OCI-LY1 (cell line): ENCODE measurements around the gene GABBR2.

Experiments used
- H2AFZ ChIP-seq: fragments of 200-600 bp; sonication (generic), shearing (Covaris generic); 2 replicates; pipeline ENCODE4 v1.6.0; 2014; ENCODE audit warnings: antibody characterized with exemption, mild to moderate bottlenecking, low read length
- H3F3A ChIP-seq: fragments of 200-600 bp; sonication (generic), shearing (Covaris generic); 2 replicates; pipeline ENCODE4 v1.6.0; 2014; ENCODE audit warnings: mild to moderate bottlenecking, antibody characterized with exemption, low read length, moderate library complexity; ENCODE audit not compliant: insufficient read depth
- H3K27ac ChIP-seq: fragments of 200-600 bp; sonication (generic); 2 replicates; pipeline ENCODE4 v1.5.1; 2014; ENCODE audit warnings: low read length, mixed run types, mild to moderate bottlenecking, low read depth; ENCODE audit not compliant: poor library complexity, severe bottlenecking
- H3K27me3 ChIP-seq: fragments of 200-600 bp; sonication (generic); 2 replicates; pipeline ENCODE4 v1.6.0; 2014; ENCODE audit warnings: antibody characterized with exemption, mild to moderate bottlenecking, low read length, moderate library complexity; ENCODE audit not compliant: insufficient read depth
- H3K36me3 ChIP-seq: fragments of 200-600 bp; sonication (generic); 2 replicates; pipeline ENCODE4 v1.6.1; 2014; ENCODE audit warnings: mild to moderate bottlenecking, antibody characterized with exemption, low read length, moderate library complexity, mixed read lengths; ENCODE audit not compliant: insufficient read depth
- H3K4me1 ChIP-seq: fragments of 200-600 bp; sonication (generic); 2 replicates; pipeline ENCODE4 v1.5.1; 2014; ENCODE audit warnings: mild to moderate bottlenecking, low read length, moderate library complexity; ENCODE audit not compliant: insufficient read depth, severe bottlenecking
- H3K4me2 ChIP-seq: fragments of 200-600 bp; sonication (generic), shearing (Covaris generic); 2 replicates; pipeline ENCODE4 v1.6.1; 2014; ENCODE audit warnings: low read length
- H3K4me3 ChIP-seq: fragments of 200-600 bp; sonication (generic); 2 replicates; pipeline ENCODE4 v1.5.1; 2014; ENCODE audit warnings: low read length, low read depth, mild to moderate bottlenecking, mixed read lengths; ENCODE audit not compliant: poor library complexity, severe bottlenecking
- H3K79me2 ChIP-seq: fragments of 200-600 bp; shearing (Covaris generic); 2 replicates; pipeline ENCODE4 v1.6.1; 2016; ENCODE audit warnings: mixed run types, low read length, mixed read lengths; ENCODE audit not compliant: insufficient read depth
- H3K9ac ChIP-seq: fragments of 200-600 bp; sonication (generic), shearing (Covaris generic); 2 replicates; pipeline ENCODE4 v1.6.1; 2014; ENCODE audit warnings: mild to moderate bottlenecking, low read length, mixed read lengths
- H3K9me2 ChIP-seq: fragments of 200-600 bp; sonication (generic), shearing (Covaris generic); 2 replicates; pipeline ENCODE4 v1.6.1; 2014; ENCODE audit warnings: low read depth, mild to moderate bottlenecking, low read length, mixed read lengths
- H3K9me3 ChIP-seq: fragments of 200-600 bp; shearing (Covaris generic); 2 replicates; pipeline ENCODE4 v1.6.1; 2014; ENCODE audit warnings: low read length, mixed read lengths
- H4K20me1 ChIP-seq: fragments of 200-600 bp; sonication (generic), shearing (Covaris generic); 2 replicates; pipeline ENCODE4 v1.6.0; 2016; ENCODE audit warnings: mild to moderate bottlenecking, low read length; ENCODE audit not compliant: insufficient read depth
- CTCF ChIP-seq: fragments of 200-600 bp; sonication (generic), shearing (Covaris generic); IDR thresholded peaks from 2 replicates; pipeline ENCODE4 v1.5.1; 2017; ENCODE audit warnings: mild to moderate bottlenecking, antibody characterized with exemption, low read length, moderate library complexity, mixed read lengths
- EZH2 ChIP-seq: fragments of 200-600 bp; sonication (generic), shearing (Covaris generic); IDR thresholded peaks from 2 replicates; pipeline ENCODE4 v1.8.0; 2017; ENCODE audit warnings: borderline replicate concordance, mixed run types, mild to moderate bottlenecking, antibody characterized with exemption, low read length, moderate library complexity, mixed read lengths

Gene GABBR2

GRCh38 chr9:98602839-98603500 is 105.8 kb downstream of the GABBR2 start:
- H3K4me2 ChIP-seq, result no peak overlapping the region
- H3K4me3 ChIP-seq, result no peak overlapping the region
- H2AFZ ChIP-seq, result no peak overlapping the region
- no peaks in the 10 kb centered on the region for H3F3A ChIP-seq
- no peaks in the 10 kb centered on the region for H3K4me1 ChIP-seq
- no peaks in the 10 kb centered on the region for H3K36me3 ChIP-seq
- H3K79me2 ChIP-seq, result no peaks in the 10 kb centered on the region
- no peaks in the 10 kb centered on the region for H4K20me1 ChIP-seq
- no peak for TF ChIP-seq CTCF
- no peak for TF ChIP-seq EZH2
- no peaks in the 10 kb centered on the region for H3K9me3 ChIP-seq
- no peaks in the 10 kb centered on the region for H3K27me3 ChIP-seq
- no peaks in the 10 kb centered on the region for H3K9me2 ChIP-seq
- no peak overlapping the region for H3K27ac ChIP-seq
- no peak overlapping the region for H3K9ac ChIP-seq

GRCh38 chr9:98600631-98601030 is 108.1 kb downstream of the GABBR2 start:
- TF ChIP-seq CTCF (no peak), EZH2 (no peak)
- Histone ChIP-seq H3K27me3 (no peaks in the 10 kb centered on the region), H3K27ac (no peak overlapping the region), H3K9ac (no peak overlapping the region), H3F3A (no peaks in the 10 kb centered on the region), H4K20me1 (no peaks in the 10 kb centered on the region), H3K36me3 (no peaks in the 10 kb centered on the region), H2AFZ (no peak overlapping the region), H3K79me2 (no peaks in the 10 kb centered on the region), H3K9me2 (no peaks in the 10 kb centered on the region), H3K4me3 (no peak overlapping the region), H3K4me2 (no peak overlapping the region), H3K4me1 (no peaks in the 10 kb centered on the region), H3K9me3 (no peaks in the 10 kb centered on the region)

GRCh38 chr9:98599566-98600216 is 109.0 kb downstream of the GABBR2 start:
- Histone ChIP-seq H3K4me3 (no peak overlapping the region), H2AFZ (no peak overlapping the region), H3F3A (no peaks in the 10 kb centered on the region), H3K4me1 (no peaks in the 10 kb centered on the region), H3K79me2 (no peaks in the 10 kb centered on the region), H3K9me3 (no peaks in the 10 kb centered on the region), H3K27ac (no peak overlapping the region), H4K20me1 (no peaks in the 10 kb centered on the region), H3K4me2 (no peak overlapping the region), H3K27me3 (no peaks in the 10 kb centered on the region), H3K9me2 (no peaks in the 10 kb centered on the region), H3K36me3 (no peaks in the 10 kb centered on the region), H3K9ac (no peak overlapping the region)
- TF ChIP-seq EZH2 (no peak), CTCF (no peak)
